Hematopoietic multipotent progenitor cell treated with erythropoietin and hydrocortisone succinate and interleukin-3 and kit ligand, for 17 days (in vitro differentiated cells): ENCODE results near the gene MRM3.
"Not testable (repeated sequence)": the region's sequence is repeated elsewhere in the genome, so short reads cannot be mapped to it uniquely, and the experiment has no call there.

Experiments used
- DNase-seq: peaks from one replicate; pipeline ENCODE4 v3.0.0-alpha.2; 2015; ENCODE audit warnings: low spot score

MRM3 gene

GRCh38 chr17:753418-753817 lies 28.7 kb upstream of the MRM3 start:
- no peak for DNase-seq

GRCh38 chr17:755319-755961 lies 26.7 kb upstream of the MRM3 start:
- DNase-seq: not testable (repeated sequence)

GRCh38 chr17:756010-756567 lies 26.1 kb upstream of the MRM3 start:
- DNase-seq: not testable (repeated sequence)

GRCh38 chr17:759964-760363 lies 22.2 kb upstream of the MRM3 start:
- no peak for DNase-seq

- DNase-seq: no peak
Observed at GRCh38 chr17:760371-760770, 21.8 kb upstream of the MRM3 start.

- no peak for DNase-seq
Observed at GRCh38 chr17:767076-767475, 15.1 kb upstream of the MRM3 start.

- DNase-seq: no peak
Observed at GRCh38 chr17:773016-773415, 9.1 kb upstream of the MRM3 start.

- DNase-seq: no peak
Observed at GRCh38 chr17:773467-774312, 8.5 kb upstream of the MRM3 start.

- no peak for DNase-seq
Observed at GRCh38 chr17:774313-774584, 7.9 kb upstream of the MRM3 start.

GRCh38 chr17:778096-778495 lies 4.1 kb upstream of the MRM3 start:
- DNase-seq: no peak

- DNase-seq: no peak
Observed at GRCh38 chr17:784143-784542, 2.0 kb downstream of the MRM3 start.

- not testable (repeated sequence) for DNase-seq
Observed at GRCh38 chr17:785901-786300, 3.7 kb downstream of the MRM3 start.

- DNase-seq: no peak
Observed at GRCh38 chr17:787641-788221, 5.6 kb downstream of the MRM3 start.

GRCh38 chr17:788551-788950 lies 6.4 kb downstream of the MRM3 start:
- DNase-seq: no peak

GRCh38 chr17:789160-789840 lies 7.1 kb downstream of the MRM3 start:
- no peak for DNase-seq

GRCh38 chr17:789931-790873 lies 8.0 kb downstream of the MRM3 start:
- DNase-seq: not testable (repeated sequence)

GRCh38 chr17:790874-791247 lies 8.7 kb downstream of the MRM3 start:
- not testable (repeated sequence) for DNase-seq

GRCh38 chr17:791829-792228 lies 9.7 kb downstream of the MRM3 start:
- DNase-seq: no peak

- no peak for DNase-seq
Observed at GRCh38 chr17:792277-792676, 10.1 kb downstream of the MRM3 start.

- DNase-seq: peak; percentile 10
Observed at GRCh38 chr17:794876-795275, 12.7 kb downstream of the MRM3 start.

- DNase-seq: no peak
Observed at GRCh38 chr17:795276-795675, 13.1 kb downstream of the MRM3 start.
